HUDEP-2 (cell line): ENCODE results near the gene OSGIN1.
A peak's percentile ranks its signal among the peaks of the same experiment; 100 is the strongest.

ENCODE experiments used
- DNase-seq, 76 experiments: peaks; one replicate each; lab custom pipeline; 2025; ENCODE audit not compliant: unreplicated experiment in 76 of 76; lab: John Stamatoyannopoulos, UW

OSGIN1 gene

GRCh38 chr16:83956336-83957289 lies 3.6 kb downstream of the OSGIN1 start:
- peak in 71 of 76 experiments; percentile 3 to 84 (median 61) for DNase-seq

GRCh38 chr16:83957296-83957855 lies 4.3 kb downstream of the OSGIN1 start:
- no peak for DNase-seq

DNA sequence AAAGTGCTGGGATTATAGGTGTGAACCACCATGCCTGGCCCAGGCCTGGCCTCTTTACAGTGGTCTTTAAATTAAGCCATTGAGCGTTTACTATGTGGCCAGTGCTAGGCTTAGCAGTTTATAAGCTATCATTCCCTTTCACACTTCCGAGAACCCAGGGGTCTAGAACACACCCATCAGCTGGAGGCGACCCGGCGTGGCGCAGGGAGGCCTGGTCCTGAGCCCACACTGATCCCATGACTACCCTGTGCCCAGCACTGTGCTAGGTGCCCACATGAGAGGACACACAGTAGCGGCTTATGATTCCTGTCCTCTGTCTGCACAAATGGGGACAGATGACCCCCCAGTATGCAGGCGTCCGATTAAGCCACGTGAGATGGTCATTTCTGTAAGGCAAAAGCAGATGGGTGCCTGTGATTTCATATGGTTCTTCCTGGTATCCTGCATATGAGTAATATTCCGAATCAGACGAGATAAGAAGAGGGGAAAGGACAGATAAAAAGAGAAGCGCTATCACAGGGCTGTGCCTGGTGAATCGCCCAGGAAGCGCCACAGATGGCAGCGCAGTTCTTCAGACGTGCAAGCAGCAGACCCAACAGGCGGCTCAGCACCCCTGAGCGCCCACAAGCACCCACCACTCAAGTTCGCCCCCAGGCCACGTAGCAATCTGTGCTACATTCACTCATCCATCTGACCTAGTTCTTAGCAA lies 5.3 kb downstream of the OSGIN1 start:
- peak in 32 of 76 experiments; percentile 6 to 60 (median 26) for DNase-seq

- no peak for DNase-seq
Observed at GRCh38 chr16:83958846-83959565, 6.0 kb downstream of the OSGIN1 start.

DNA sequence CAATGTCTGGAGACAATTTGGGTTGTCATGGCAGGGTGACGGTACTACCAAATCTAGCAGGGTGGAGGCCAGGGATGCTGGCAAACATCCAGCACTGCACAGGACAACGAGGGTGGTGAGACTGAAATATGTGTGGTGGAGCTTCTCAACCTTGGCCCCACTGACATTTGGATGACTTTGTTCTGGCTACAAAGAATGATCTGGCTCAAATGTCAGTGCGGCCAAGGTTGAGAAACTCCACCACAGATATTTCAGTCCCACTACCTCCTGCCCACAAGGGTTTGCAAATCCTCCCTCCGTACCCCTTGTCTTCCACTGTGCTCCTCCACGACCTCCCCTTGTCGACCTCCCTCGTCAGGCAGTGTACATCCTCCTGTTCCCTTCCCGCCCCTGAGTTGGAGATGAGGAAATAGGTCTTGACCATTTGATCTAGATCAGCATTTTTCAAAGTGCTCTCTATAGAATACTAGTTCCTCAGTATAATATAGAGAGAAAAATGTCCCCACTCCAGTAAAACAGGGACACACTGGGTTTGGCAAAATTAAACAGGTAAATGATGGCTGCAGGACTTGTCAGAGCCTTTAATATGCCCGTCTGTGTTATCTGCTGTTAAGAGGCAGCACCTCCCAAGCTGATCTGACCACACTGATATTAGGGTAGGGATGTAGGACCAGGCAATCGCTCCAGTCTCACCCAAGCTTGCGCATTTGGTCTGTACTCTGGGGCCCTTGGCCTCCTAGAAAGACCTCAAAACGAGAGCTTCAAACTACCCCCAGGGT lies 6.8 kb downstream of the OSGIN1 start:
- no peak for DNase-seq

- no peak for DNase-seq
Observed at GRCh38 chr16:83960521-83961249, 7.6 kb downstream of the OSGIN1 start.

GRCh38 chr16:83961591-83961990 lies 8.6 kb downstream of the OSGIN1 start:
- no peak for DNase-seq

- no peak for DNase-seq
Observed at GRCh38 chr16:83963277-83964119, 10.5 kb downstream of the OSGIN1 start.

GRCh38 chr16:83964684-83965443 lies 11.8 kb downstream of the OSGIN1 start:
- no peak for DNase-seq

DNA sequence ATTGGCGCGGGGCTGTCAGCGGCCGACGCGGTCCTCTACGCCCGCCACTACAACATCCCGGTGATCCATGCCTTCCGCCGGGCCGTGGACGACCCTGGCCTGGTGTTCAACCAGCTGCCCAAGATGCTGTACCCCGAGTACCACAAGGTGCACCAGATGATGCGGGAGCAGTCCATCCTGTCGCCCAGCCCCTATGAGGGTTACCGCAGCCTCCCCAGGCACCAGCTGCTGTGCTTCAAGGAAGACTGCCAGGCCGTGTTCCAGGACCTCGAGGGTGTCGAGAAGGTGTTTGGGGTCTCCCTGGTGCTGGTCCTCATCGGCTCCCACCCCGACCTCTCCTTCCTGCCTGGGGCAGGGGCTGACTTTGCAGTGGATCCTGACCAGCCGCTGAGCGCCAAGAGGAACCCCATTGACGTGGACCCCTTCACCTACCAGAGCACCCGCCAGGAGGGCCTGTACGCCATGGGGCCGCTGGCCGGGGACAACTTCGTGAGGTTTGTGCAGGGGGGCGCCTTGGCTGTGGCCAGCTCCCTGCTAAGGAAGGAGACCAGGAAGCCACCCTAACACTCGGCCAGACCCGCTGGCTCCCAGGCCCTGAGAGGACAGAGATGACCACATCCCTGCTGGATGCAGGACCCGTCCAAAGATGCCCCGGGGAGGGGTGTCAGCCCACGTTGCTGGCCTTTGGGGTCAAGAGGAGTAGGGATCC lies 12.6 kb downstream of the OSGIN1 start:
- no peak for DNase-seq

- no peak for DNase-seq
Observed at GRCh38 chr16:83966153-83966696, 13.2 kb downstream of the OSGIN1 start.

GRCh38 chr16:83967091-83967490 lies 14.1 kb downstream of the OSGIN1 start:
- no peak for DNase-seq

DNA sequence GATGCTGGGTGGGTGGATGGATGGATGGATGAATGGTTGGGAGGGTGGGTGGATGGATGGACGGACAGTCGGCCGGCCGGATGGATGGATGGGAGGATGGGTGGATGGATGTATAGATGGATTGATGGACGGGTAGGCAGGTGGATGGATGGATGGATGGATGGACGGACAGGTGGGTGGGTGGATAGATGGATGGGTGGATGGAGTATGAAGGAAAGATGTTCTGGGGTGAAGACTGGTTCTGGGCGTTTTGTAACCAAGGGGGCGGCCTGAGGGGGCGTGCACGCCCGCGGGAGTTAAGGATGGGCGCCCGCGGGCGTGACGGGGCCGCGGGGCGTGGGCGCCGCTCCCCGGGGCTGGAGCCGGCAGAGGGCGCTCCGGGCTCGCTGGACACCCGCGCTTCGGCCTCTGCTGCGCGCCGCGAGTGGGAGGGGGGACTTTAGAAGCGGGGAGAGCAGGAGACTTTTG lies 14.8 kb downstream of the OSGIN1 start, which contains the start of gene NECAB2:
TSS of gene NECAB2 (plus strand) at position 407 of the 468 bp plus-strand sequence. CDS start 405 bp downstream, outside the sequence.
- peak in 9 of 76 experiments; percentile 3 to 26 (median 8) for DNase-seq

DNA sequence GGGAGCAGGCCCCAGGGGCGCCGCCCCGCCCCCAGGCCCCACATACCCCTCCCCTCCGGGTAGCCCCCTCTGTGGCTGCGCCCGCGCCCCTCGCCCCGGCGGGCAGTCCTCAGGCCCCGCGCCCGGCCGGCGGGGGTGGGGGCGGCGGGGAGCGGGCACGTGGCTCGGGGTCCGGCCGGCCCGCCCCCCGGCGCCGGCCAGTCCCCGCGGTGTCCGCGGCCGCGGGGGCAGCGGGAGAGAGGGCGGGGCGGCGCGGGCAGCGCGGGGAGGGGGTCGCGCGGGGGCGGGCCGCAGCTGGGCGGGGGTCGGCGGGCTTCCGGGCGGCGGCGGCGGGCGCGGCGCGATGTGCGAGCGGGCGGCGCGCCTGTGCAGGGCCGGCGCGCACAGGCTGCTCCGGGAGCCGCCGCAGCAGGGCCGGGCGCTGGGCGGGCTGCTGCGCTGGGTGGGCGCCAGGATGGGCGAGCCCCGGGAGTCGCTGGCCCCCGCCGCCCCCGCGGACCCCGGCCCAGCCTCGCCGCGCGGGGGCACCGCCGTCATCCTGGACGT lies 15.3 kb downstream of the OSGIN1 start:
- no peak for DNase-seq

DNA sequence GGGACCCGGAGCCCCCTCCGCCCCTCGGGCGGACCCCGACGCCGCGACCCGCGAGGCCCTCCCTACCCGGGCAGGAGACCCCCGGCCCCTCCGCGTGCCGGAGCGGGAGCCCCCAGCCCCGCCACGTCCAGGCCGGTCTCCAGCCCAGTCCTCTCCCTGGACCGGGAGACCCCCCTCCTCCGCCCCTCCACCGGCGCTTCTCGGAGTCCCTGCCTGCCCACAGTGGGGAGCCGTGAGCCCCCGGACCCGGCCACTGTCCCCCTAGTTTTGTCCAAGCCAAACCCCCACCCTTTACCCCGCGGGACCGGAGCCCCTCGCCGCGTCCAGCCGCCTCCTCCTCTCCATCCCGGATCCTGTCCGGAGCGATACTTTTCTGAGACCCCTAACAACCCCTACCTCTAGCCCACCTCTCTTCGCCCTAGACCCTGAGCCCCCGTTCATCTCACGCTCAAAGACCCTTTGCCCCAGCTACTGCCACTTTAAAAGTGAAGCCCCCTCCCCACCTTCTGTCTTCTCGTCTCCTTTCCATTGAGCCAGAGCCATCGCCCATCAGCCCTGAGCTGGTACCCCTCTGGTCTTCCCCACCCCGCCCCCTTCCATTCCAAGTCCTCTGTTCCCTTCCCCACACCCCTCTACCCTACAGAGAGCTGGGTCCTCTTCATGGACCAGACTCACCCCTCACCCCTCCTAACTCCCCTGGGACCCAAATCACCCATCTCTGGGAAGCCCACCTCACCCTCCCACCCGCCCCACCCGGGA lies 16.0 kb downstream of the OSGIN1 start:
- DNase-seq = no peak
